ENCODE results near the gene EXD2. TPM values are rescaled to one million over a fixed set of nuclear protein-coding genes. Genes with fewer than 3 reads are reported as not detected.
"Not testable (repeated sequence)": the region's sequence is repeated elsewhere in the genome, so short reads cannot be mapped to it uniquely, and the experiment has no call there.

The EXD2 gene
- total RNA-seq, 3 donors from 2014 or later = 20.9 to 28.6 (median 27.2) TPM

- intact Hi-C loops (cut with DNase I, micrococcal nuclease) = no loop called here
- peaks cover 17% of the 10 kb centered on the region for H3K4me1 ChIP-seq (ENCODE audit: low read depth)
- H3K9me3 ChIP-seq = no peaks in the 10 kb centered on the region
- no peak for DNase-seq
- no peak for ATAC-seq
- TF ChIP-seq CTCF (IDR thresholded peaks at IDR 0.05) = no peak
- no peak overlapping the region for H3K4me3 ChIP-seq
- no peaks in the 10 kb centered on the region for H3K36me3 ChIP-seq (ENCODE audit: low read depth)
Measured at GRCh38 chr14:69154779-69155178, 36.5 kb upstream of the EXD2 start.

- no peaks in the 10 kb centered on the region for H3K36me3 ChIP-seq (ENCODE audit: low read depth)
- intact Hi-C loops (cut with DNase I, micrococcal nuclease) = no loop called here
- H3K4me1 ChIP-seq (ENCODE audit: low read depth) = peaks cover 5% of the 10 kb centered on the region
- ATAC-seq = no peak
- TF ChIP-seq CTCF (IDR thresholded peaks at IDR 0.05) = no peak
- no peaks in the 10 kb centered on the region for H3K9me3 ChIP-seq
- DNase-seq = no peak
- no peak overlapping the region for H3K4me3 ChIP-seq
Measured at GRCh38 chr14:69156224-69156623, 35.1 kb upstream of the EXD2 start.

GRCh38 chr14:69161590-69161989 lies 29.7 kb upstream of the EXD2 start:
- ATAC-seq = no peak
- Histone ChIP-seq H3K4me3 (no peak overlapping the region), H3K36me3 (ENCODE audit: low read depth) (no peaks in the 10 kb centered on the region), H3K9me3 (no peaks in the 10 kb centered on the region), H3K4me1 (ENCODE audit: low read depth) (no peaks in the 10 kb centered on the region)
- TF ChIP-seq CTCF (IDR thresholded peaks at IDR 0.05) = no peak
- no peak for DNase-seq
- intact Hi-C loops (cut with DNase I, micrococcal nuclease) = no loop called here

GRCh38 chr14:69165787-69166186 lies 25.5 kb upstream of the EXD2 start:
- H3K36me3 ChIP-seq (ENCODE audit: low read depth); DNase-seq; H3K4me3 ChIP-seq; intact Hi-C loops (cut with DNase I, micrococcal nuclease); H3K9me3 ChIP-seq; H3K4me1 ChIP-seq (ENCODE audit: low read depth); ATAC-seq: not testable (repeated sequence)

GRCh38 chr14:69170839-69171238 lies 20.5 kb upstream of the EXD2 start:
- Histone ChIP-seq H3K36me3 (ENCODE audit: low read depth) (no peaks in the 10 kb centered on the region), H3K4me1 (ENCODE audit: low read depth) (no peaks in the 10 kb centered on the region), H3K9me3 (no peaks in the 10 kb centered on the region), H3K4me3 (no peak overlapping the region)
- intact Hi-C loops (cut with DNase I, micrococcal nuclease) = no loop called here
- DNase-seq (no peak), ATAC-seq (no peak)
- no peak for TF ChIP-seq CTCF (IDR thresholded peaks at IDR 0.05)

GRCh38 chr14:69171569-69171968 lies 19.7 kb upstream of the EXD2 start:
- TF ChIP-seq CTCF (IDR thresholded peaks at IDR 0.05) = no peak
- intact Hi-C loops (cut with DNase I, micrococcal nuclease) = no loop called here
- ATAC-seq (no peak), DNase-seq (no peak)
- H3K9me3 ChIP-seq = no peaks in the 10 kb centered on the region
- H3K36me3 ChIP-seq (ENCODE audit: low read depth) = no peaks in the 10 kb centered on the region
- no peaks in the 10 kb centered on the region for H3K4me1 ChIP-seq (ENCODE audit: low read depth)
- H3K4me3 ChIP-seq = no peak overlapping the region

Measured in mucosa of descending colon (tissue), 3 donors.